NK-92 (cell line): ENCODE data around the gene STARD3.
"Not testable (repeated sequence)": the region's sequence is repeated elsewhere in the genome, so short reads cannot be mapped to it uniquely, and the experiment has no call there.

Experiments used
- DNase-seq: peaks from one replicate; lab custom pipeline; 2025; ENCODE audit not compliant: unreplicated experiment; lab: John Stamatoyannopoulos, UW

STARD3 gene

DNA sequence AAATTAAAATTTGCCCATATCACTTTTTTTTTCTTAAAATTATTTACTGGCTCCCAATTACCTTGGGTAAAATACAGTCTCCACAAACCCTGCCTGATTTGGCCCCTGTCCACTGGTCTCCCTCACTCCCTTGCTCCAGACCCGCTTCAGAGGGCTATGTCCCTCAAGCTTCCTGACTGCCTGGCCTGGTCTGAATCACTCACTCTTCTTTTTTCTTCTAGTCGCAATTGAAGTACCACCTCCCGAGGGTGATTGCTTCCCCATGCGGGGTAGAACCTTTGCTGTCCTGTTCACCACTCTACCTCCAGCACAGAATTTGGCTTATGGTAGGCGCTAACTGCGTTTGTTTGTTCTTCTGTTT, 51.5 kb downstream of the STARD3 start:
- no peak for DNase-seq

DNA sequence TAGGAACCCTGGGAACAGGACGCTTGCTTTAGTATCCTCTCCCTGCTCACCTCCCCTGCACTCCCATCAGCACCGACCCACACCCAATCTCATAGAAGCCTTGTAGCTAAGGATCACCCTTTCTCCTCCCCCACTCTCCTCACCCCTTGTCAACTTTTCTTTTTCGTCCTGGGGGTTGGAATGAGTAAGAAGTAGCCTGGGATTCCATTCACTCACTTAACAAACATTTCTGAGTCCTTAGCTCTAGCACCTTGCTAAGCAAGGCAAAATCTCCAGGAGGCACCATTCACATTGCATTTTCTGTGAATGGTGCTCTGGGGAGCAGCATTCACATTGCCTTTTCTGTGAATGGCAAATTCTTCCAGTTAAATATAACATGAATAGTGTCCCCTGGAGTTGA, 52.0 kb downstream of the STARD3 start:
- DNase-seq = no peak

DNA sequence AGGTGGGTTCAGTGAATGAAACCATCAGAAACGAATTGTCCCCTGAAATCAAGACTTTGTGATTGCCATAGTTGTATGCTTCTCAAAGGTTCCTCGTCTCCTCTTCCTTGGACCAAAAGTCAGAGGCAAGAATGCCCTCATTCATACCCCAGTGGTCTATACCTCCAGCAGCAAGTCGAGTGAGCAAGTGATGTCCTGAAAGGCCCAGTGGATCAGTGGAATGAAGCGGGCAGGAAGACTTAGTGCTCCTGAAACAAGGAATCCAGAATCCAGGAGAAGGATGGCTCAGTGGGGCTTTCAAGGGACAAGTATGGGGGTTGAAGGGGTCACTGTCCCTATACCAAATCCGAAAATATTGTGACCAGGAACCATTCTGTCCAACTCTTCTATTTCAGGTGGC, 57.6 kb downstream of the STARD3 start:
- DNase-seq = no peak

DNA sequence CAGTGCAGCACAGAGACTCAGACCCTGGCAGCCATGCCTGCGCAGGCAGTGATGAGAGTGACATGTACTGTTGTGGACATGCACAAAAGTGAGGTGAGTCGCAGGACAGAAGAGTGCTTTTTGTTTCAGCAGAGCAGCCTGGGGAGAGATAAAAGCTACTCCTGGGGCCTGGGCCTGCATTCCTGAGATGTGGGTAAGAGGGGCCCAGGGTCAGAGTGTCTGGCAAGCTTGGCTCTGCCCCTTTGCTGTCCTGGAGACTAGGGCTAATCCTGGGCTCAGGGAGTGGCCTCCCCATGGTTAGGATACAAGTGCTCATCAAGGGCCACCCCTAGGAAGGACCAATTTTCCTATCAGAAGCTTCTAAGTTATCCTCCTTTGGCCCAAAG, 58.1 kb downstream of the STARD3 start:
- no peak for DNase-seq

GRCh38 chr17:39696731-39697130, 59.8 kb downstream of the STARD3 start:
- no peak for DNase-seq

DNA sequence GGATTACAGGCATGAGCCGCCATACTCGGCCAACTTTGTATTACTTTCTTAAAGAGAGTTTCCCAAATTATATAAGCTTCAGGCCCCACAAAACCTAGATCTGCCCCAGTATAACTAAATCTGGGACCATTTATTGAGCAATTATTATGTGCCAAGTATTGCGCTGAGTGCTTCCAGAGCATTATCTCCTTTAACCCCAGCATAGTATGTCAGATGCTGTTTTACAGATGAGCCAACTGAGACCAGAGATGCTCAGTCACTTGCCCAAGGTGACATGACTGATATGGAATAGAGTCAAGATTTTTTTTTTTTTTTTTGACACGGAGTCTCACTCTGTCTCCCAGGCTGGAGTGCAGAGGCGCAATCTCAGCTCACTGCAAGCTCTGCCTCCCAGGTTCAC, 61.0 kb downstream of the STARD3 start:
- no peak for DNase-seq

GRCh38 chr17:39699157-39699817, 62.3 kb downstream of the STARD3 start:
- DNase-seq = not testable (repeated sequence)

GRCh38 chr17:39699818-39700147, 62.8 kb downstream of the STARD3 start, which contains the start of gene ERBB2:
ERBB2 (plus strand) TSS chr17:39700064; CDS start chr17:39700239, 175 bp downstream.
- DNase-seq = no peak

DNA sequence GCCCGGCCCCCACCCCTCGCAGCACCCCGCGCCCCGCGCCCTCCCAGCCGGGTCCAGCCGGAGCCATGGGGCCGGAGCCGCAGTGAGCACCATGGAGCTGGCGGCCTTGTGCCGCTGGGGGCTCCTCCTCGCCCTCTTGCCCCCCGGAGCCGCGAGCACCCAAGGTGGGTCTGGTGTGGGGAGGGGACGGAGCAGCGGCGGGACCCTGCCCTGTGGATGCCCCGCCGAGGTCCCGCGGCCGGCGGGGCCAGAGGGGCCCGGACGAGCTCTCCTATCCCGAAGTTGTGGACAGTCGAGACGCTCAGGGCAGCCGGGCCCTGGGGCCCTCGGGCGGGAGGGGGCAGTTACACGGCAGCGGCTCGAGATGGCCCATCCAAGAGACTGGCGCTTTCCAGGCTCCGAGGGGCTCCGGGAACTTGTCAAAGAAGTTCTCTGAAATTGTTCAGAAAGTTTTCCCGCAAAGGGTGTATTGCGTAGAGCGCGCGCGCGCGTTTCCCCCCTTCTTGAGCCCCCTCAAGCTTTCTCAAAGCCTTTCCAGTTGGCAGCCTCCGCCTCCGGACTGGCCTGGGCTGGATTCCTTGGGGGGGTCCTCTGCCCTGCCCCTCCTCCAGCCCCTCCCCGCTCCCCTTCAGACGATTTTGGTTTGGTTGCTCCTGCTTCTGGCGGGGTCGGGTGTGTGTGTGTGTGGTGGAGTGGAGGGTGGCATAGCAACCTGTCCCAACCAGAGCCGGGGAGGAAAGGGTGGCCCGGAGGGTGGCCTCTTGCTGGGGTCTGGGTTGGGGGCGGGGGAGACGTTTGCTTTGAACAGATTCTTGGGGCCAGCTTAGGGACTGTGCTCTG, 63.4 kb downstream of the STARD3 start:
- no peak for DNase-seq

- no peak for DNase-seq
Measured at GRCh38 chr17:39701012-39701783, 64.3 kb downstream of the STARD3 start.

GRCh38 chr17:39701784-39702422, 65.0 kb downstream of the STARD3 start:
- no peak for DNase-seq

GRCh38 chr17:39702901-39703893, 66.3 kb downstream of the STARD3 start:
- no peak for DNase-seq

- no peak for DNase-seq
Measured at GRCh38 chr17:39703913-39704312, 67.0 kb downstream of the STARD3 start.

DNA sequence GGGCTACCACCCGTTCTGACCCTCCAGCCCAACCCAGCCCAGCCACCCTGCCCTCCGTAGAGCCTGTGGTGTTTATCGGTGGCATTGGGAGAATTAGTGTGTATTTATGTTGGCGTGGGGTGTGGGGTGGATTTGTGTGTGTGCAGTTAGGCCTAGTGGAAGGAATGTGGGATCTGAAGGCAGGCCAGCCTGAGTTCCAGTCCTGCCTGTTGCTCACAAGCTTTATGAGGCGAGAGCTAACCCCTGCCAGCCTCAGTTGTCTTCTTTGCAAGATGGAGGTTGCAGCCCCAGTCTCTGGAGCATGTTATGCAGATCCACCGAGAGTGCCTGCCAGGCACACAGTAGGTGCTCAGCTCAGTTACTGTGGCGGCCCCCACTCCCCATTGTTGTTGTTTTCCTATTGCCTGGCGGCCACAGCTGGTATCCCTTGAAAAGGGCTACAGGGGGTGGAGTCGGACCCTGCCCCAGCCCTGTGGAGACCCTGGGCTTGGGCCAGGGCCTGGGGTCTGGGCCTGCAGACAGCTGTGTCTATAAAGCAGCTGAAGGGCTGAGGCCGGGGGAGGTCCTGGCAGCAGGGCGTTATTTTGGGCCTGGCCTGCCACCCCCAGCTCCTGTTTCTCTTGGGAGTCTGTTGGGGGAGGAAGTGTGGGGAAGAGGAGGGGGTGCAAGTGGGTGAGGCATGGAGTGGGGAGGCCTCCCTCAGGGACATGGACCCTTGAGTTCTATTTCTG, 68.0 kb downstream of the STARD3 start:
- no peak for DNase-seq

- no peak for DNase-seq
Measured at GRCh38 chr17:39705786-39706348, 68.9 kb downstream of the STARD3 start.

- DNase-seq = no peak
Measured at GRCh38 chr17:39706383-39706782, 69.4 kb downstream of the STARD3 start.

- DNase-seq = no peak
Measured at GRCh38 chr17:39706921-39707337, 70.0 kb downstream of the STARD3 start.

DNA sequence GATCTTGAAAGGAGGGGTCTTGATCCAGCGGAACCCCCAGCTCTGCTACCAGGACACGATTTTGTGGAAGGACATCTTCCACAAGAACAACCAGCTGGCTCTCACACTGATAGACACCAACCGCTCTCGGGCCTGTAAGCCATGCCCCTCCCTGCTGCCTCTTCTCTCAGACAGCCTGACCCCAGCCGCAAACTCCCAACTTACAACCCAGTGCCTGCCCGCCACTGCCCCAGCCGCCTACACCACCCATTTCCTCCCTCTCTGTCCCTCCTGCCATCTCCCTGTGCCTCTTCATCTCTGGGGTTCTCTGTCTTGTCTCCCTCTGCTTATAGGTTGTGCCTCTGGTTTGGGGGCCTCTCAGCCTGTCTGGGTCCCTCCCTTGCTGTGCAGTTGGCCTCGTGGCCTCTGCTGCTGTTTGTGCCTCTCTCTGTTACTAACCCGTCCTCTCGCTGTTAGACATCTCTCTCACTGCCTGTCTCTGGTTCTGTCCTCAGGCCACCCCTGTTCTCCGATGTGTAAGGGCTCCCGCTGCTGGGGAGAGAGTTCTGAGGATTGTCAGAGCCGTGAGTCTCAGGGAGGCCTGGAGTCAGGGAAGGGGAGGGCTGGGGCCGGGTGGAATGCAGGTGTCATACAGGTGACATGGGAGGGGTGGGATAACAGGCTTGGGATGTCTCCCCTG, 72.5 kb downstream of the STARD3 start:
- DNase-seq = no peak
